ENCODE measurements around the gene MRPS24.

MRPS24 gene

GRCh38 chr7:43891069-43891955 is 22.0 kb upstream of the MRPS24 start:
- Histone ChIP-seq H3K4me2 (ENCODE audit: low read length) (no peak overlapping the region), H3K27me3 (ENCODE audit: control insufficient read depth, insufficient read depth, low read length) (no peaks in the 10 kb centered on the region), H3K9ac (ENCODE audit: low read depth, low read length) (no peak overlapping the region), H3K36me3 (ENCODE audit: insufficient read depth, low read length) (peaks cover 2% of the 10 kb centered on the region), H3K4me1 (ENCODE audit: control insufficient read depth, insufficient read depth, low read length) (peaks cover 9% of the 10 kb centered on the region), H3K4me3 (ENCODE audit: low read length) (no peak overlapping the region), H3K9me3 (replicated peaks; ENCODE audit: low read length) (no peaks in the 10 kb centered on the region)

DNA sequence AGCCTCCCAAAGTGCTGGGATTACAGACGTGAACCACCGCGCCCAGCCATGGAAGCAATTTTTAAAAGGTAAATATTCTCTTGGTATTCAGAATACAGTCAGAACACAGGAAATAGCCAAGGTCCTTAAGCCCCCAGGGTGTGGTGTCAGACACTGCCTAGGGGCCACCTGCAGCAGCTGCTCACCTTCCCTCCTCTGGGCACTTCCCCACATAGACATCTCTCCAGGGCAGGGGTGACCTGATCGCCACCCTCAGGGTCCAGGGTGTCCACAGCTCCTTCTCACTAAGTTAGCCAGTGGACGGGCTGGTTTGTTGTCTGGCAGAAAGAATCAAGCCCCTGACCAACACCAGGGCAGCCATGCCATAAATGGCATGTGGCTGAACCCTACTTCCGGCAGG is 21.2 kb upstream of the MRPS24 start:
- no peaks in the 10 kb centered on the region for H3K9me3 ChIP-seq (replicated peaks; ENCODE audit: low read length)
- H3K36me3 ChIP-seq (ENCODE audit: insufficient read depth, low read length), result peaks cover 8% of the 10 kb centered on the region
- no peak overlapping the region for H3K4me2 ChIP-seq (ENCODE audit: low read length)
- no peaks in the 10 kb centered on the region for H3K27me3 ChIP-seq (ENCODE audit: control insufficient read depth, insufficient read depth, low read length)
- no peak overlapping the region for H3K4me3 ChIP-seq (ENCODE audit: low read length)
- H3K4me1 ChIP-seq (ENCODE audit: control insufficient read depth, insufficient read depth, low read length), result peaks cover 9% of the 10 kb centered on the region
- H3K9ac ChIP-seq (ENCODE audit: low read depth, low read length), result no peak overlapping the region

- H3K9ac ChIP-seq (ENCODE audit: low read depth, low read length), result no peak overlapping the region
- H3K4me1 ChIP-seq (ENCODE audit: control insufficient read depth, insufficient read depth, low read length), result peaks cover 9% of the 10 kb centered on the region
- no peak overlapping the region for H3K4me3 ChIP-seq (ENCODE audit: low read length)
These were observed 20.0 kb upstream of the MRPS24 start for GRCh38 chr7:43888993-43889945.

GRCh38 chr7:43884617-43885016 is 15.3 kb upstream of the MRPS24 start:
- no peak overlapping the region for H3K4me2 ChIP-seq (ENCODE audit: low read length)
- no peaks in the 10 kb centered on the region for H3K27me3 ChIP-seq (ENCODE audit: control insufficient read depth, insufficient read depth, low read length)
- no peaks in the 10 kb centered on the region for H3K9me3 ChIP-seq (replicated peaks; ENCODE audit: low read length)
- peaks cover 34% of the 10 kb centered on the region for H3K4me1 ChIP-seq (ENCODE audit: control insufficient read depth, insufficient read depth, low read length)
- H3K36me3 ChIP-seq (ENCODE audit: insufficient read depth, low read length), result peaks cover 42% of the 10 kb centered on the region
- H3K4me3 ChIP-seq (ENCODE audit: low read length), result no peak overlapping the region
- H3K9ac ChIP-seq (ENCODE audit: low read depth, low read length), result no peak overlapping the region

More at GRCh38 chr7:43888993-43889945, 20.0 kb upstream of the MRPS24 start:
- no peaks in the 10 kb centered on the region for H3K27me3 ChIP-seq (ENCODE audit: control insufficient read depth, insufficient read depth, low read length)
- H3K36me3 ChIP-seq (ENCODE audit: insufficient read depth, low read length), result peaks cover 16% of the 10 kb centered on the region
- H3K9me3 ChIP-seq (replicated peaks; ENCODE audit: low read length), result no peaks in the 10 kb centered on the region
- H3K4me2 ChIP-seq (ENCODE audit: low read length), result no peak overlapping the region

GRCh38 chr7:43884209-43884608 is 14.9 kb upstream of the MRPS24 start:
- Histone ChIP-seq H3K4me1 (ENCODE audit: control insufficient read depth, insufficient read depth, low read length) (peaks cover 34% of the 10 kb centered on the region), H3K27me3 (ENCODE audit: control insufficient read depth, insufficient read depth, low read length) (no peaks in the 10 kb centered on the region), H3K4me2 (ENCODE audit: low read length) (no peak overlapping the region), H3K9ac (ENCODE audit: low read depth, low read length) (no peak overlapping the region), H3K36me3 (ENCODE audit: insufficient read depth, low read length) (peaks cover 44% of the 10 kb centered on the region), H3K9me3 (replicated peaks; ENCODE audit: low read length) (no peaks in the 10 kb centered on the region), H3K4me3 (ENCODE audit: low read length) (no peak overlapping the region)

DNA sequence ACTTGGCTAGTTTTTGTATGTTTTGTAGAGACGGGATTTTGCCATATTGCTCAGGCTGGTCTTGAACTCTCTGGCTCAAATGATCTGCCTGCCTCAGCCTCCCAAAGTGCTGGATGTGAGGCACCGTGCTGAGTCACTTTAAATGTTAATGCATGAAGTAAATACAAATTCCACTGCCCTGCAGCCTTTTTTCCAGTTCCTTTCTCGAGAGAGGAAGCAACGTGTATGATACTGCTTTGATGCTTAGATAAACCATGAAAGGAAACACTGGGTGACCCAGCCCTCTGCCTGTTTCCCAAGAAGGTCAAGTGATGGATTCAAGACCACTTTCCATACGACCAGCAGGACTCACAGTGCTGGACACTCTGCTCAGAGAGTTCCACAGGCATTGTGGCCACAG is 11.3 kb upstream of the MRPS24 start:
- Histone ChIP-seq H3K4me1 (ENCODE audit: control insufficient read depth, insufficient read depth, low read length) (peaks cover 35% of the 10 kb centered on the region), H3K36me3 (ENCODE audit: insufficient read depth, low read length) (peaks cover 75% of the 10 kb centered on the region), H3K9ac (ENCODE audit: low read depth, low read length) (no peak overlapping the region), H3K27me3 (ENCODE audit: control insufficient read depth, insufficient read depth, low read length) (no peaks in the 10 kb centered on the region), H3K9me3 (replicated peaks; ENCODE audit: low read length) (no peaks in the 10 kb centered on the region), H3K4me2 (ENCODE audit: low read length) (no peak overlapping the region), H3K4me3 (ENCODE audit: low read length) (no peak overlapping the region)

- Histone ChIP-seq H3K4me3 (ENCODE audit: low read length) (no peak overlapping the region), H3K27me3 (ENCODE audit: control insufficient read depth, insufficient read depth, low read length) (no peaks in the 10 kb centered on the region), H3K9me3 (replicated peaks; ENCODE audit: low read length) (no peaks in the 10 kb centered on the region), H3K9ac (ENCODE audit: low read depth, low read length) (no peak overlapping the region), H3K4me2 (ENCODE audit: low read length) (no peak overlapping the region), H3K36me3 (ENCODE audit: insufficient read depth, low read length) (peaks cover 75% of the 10 kb centered on the region), H3K4me1 (ENCODE audit: control insufficient read depth, insufficient read depth, low read length) (peaks cover 35% of the 10 kb centered on the region)
These were observed 10.2 kb upstream of the MRPS24 start for GRCh38 chr7:43879477-43879876.

GRCh38 chr7:43878867-43879266 is 9.6 kb upstream of the MRPS24 start:
- peaks cover 40% of the 10 kb centered on the region for H3K4me1 ChIP-seq (ENCODE audit: control insufficient read depth, insufficient read depth, low read length)
- H3K4me3 ChIP-seq (ENCODE audit: low read length), result no peak overlapping the region
- H3K36me3 ChIP-seq (ENCODE audit: insufficient read depth, low read length), result peaks cover 74% of the 10 kb centered on the region
- no peak overlapping the region for H3K9ac ChIP-seq (ENCODE audit: low read depth, low read length)
- no peaks in the 10 kb centered on the region for H3K9me3 ChIP-seq (replicated peaks; ENCODE audit: low read length)
- H3K4me2 ChIP-seq (ENCODE audit: low read length), result no peak overlapping the region
- H3K27me3 ChIP-seq (ENCODE audit: control insufficient read depth, insufficient read depth, low read length), result no peaks in the 10 kb centered on the region

DNA sequence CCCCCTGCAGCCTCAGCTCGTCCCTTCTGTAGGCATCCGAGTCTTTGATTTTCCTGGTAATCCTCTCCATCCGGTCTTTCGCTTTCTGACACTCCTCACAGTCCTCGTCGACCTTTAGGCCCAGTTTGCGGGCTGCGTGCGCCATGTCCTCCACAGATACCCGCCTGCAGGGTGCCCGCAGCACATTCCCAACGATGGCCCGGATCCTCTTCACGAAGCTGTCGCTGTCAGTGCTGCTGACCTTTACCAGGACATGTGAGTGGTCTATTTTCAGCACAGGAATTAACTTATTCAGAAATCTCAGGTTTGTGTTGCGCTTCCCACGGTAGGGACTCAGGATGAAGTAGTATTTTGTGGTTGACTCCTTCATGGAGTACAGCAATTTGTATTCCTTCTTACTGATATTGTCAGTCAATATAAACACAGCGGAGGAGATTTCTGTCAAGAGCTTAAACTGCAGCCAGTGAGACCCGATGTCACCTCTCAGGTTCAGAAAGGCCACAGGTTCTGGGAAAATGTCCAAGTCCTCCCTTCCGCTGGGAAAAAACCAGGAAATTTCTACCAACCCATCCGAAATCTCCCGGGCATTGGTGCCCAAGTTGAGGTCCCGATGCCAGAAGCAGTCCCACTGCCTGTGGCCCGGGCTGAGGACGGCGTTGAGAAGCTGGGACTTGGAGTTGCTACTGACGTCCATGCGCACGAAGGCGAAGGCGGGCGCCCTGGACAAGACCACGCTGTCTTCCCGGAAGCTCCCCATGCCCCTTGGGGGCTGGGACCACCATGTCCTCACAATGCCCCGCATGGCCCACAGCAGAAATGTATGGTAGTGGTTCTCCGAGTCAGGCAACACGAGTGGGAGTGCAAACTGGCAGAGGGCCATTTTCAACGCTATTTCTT is 8.9 kb upstream of the MRPS24 start:
- H3K9me3 ChIP-seq (replicated peaks; ENCODE audit: low read length), result no peaks in the 10 kb centered on the region
- no peak overlapping the region for H3K9ac ChIP-seq (ENCODE audit: low read depth, low read length)
- H3K27me3 ChIP-seq (ENCODE audit: control insufficient read depth, insufficient read depth, low read length), result no peaks in the 10 kb centered on the region
- H3K4me3 ChIP-seq (ENCODE audit: low read length), result no peak overlapping the region
- H3K4me2 ChIP-seq (ENCODE audit: low read length), result no peak overlapping the region
- H3K36me3 ChIP-seq (ENCODE audit: insufficient read depth, low read length), result peaks cover 70% of the 10 kb centered on the region
- H3K4me1 ChIP-seq (ENCODE audit: control insufficient read depth, insufficient read depth, low read length), result peaks cover 46% of the 10 kb centered on the region

DNA sequence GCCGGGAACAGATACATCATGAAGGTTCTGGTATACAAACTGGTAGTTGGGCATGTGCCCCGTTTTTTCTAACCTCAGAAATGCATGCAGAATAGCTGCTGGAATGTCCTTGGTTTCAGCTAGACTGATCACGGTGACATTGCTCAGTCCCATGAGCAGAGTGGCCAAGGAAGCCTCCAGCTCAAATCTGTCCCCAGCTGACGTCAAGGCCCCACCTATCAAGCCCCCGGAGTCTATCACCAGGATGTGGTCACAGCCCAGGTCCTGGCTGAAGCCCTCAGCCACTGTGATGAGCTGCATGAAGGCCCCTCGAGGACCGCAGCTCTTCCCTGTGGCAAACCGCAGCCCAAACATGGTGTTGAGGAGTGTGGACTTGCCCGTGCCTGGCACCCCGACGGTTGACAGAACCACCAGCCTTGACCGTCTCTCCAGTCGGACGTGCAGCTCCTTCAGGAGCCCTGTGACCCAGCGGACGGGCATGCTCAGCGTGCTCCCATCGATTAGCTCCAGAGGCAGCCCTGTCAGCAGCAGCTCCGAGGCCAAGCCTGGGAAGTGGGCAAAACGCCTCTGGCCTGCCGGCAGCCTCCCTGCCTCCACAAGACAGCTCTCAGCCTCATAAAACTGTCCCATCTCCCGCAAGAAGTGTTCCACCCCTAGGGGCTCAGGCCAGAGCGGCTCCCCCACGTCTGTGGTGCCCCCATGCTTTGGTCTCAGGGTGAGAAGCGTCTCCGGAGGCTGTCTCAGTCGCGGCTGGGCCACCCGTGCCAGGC is 7.8 kb upstream of the MRPS24 start:
- Histone ChIP-seq H3K9ac (ENCODE audit: low read depth, low read length) (no peak overlapping the region), H3K4me1 (ENCODE audit: control insufficient read depth, insufficient read depth, low read length) (peaks cover 49% of the 10 kb centered on the region), H3K4me2 (ENCODE audit: low read length) (no peak overlapping the region), H3K27me3 (ENCODE audit: control insufficient read depth, insufficient read depth, low read length) (no peaks in the 10 kb centered on the region), H3K36me3 (ENCODE audit: insufficient read depth, low read length) (peaks cover 70% of the 10 kb centered on the region), H3K9me3 (replicated peaks; ENCODE audit: low read length) (no peaks in the 10 kb centered on the region), H3K4me3 (ENCODE audit: low read length) (no peak overlapping the region)
